HEK293 (cell line): Measurements from ENCODE around the gene MUC5B.
A peak's percentile ranks its signal among the peaks of the same experiment; 100 is the strongest.

Experiments used
- CTCF ChIA-PET: fragments of 350-600 bp; formaldehyde crosslinking; extraction: SDS; loops from one replicate; lab custom pipeline; 2021; ENCODE audit warnings: antibody characterized with exemption; lab: Yijun Ruan, JAX
- POLR2A ChIA-PET: fragments of 300-600 bp; formaldehyde crosslinking; extraction: SDS; loops from one replicate; lab custom pipeline; 2020; ENCODE audit warnings: antibody characterized with exemption, inconsistent platforms; lab: Yijun Ruan, JAX
- H3K27ac ChIP-seq: fragments of 200-500 bp; sonication (Bioruptor generic); 2 replicates; pipeline ENCODE4 v1.5.1; 2014; ENCODE audit warnings: low read depth, low read length, control low read depth, inconsistent platforms; ENCODE audit errors: extremely low read depth
- H3K36me3 ChIP-seq, 2 experiments: fragments of 200-500 bp in 1 of 2; sonication (Bioruptor generic) in 1 of 2; 1 replicate in 1 of 2; 2 replicates in 1 of 2; pipeline ENCODE4 v1.5.1; 2014 to 2017; ENCODE audit warnings: inconsistent platforms in 2 of 2, low read length in 2 of 2; ENCODE audit not compliant: control insufficient read depth in 2 of 2, insufficient read depth in 1 of 2
- H3K4me1 ChIP-seq: fragments of 200-500 bp; sonication (Bioruptor generic); 2 replicates; pipeline ENCODE4 v1.5.1; 2014; ENCODE audit warnings: mild to moderate bottlenecking, low read length, inconsistent platforms; ENCODE audit not compliant: control insufficient read depth, insufficient read depth
- H3K4me3 ChIP-seq: 2 replicates; pipeline ENCODE4 v1.5.1; 2011; ENCODE audit warnings: low read depth, mild to moderate bottlenecking, control low read depth, low read length, moderate library complexity
- H3K9me3 ChIP-seq: fragments of 200-500 bp; sonication (Bioruptor generic); 2 replicates; pipeline ENCODE4 v1.5.1; 2014; ENCODE audit warnings: low read depth, low read length, inconsistent platforms; ENCODE audit not compliant: control insufficient read depth, insufficient read depth
- GLI2 ChIP-seq: fragments of 450-650 bp; formaldehyde crosslinking; IDR thresholded peaks from 2 replicates; pipeline ENCODE4; 2017; ENCODE audit warnings: missing biosample characterization, missing genetic modification characterization, low read depth, borderline replicate concordance
- GLIS2 ChIP-seq: fragments of 450-650 bp; formaldehyde crosslinking; IDR thresholded peaks from 2 replicates; pipeline ENCODE4 v1.5.1; 2016; ENCODE audit warnings: missing biosample characterization, missing genetic modification characterization
- KLF8 ChIP-seq: fragments of 450-650 bp; formaldehyde crosslinking; IDR thresholded peaks from 2 replicates; pipeline ENCODE4 v1.5.1; 2016; ENCODE audit warnings: missing biosample characterization, missing genetic modification characterization
- MEIS1 ChIP-seq: sonication (generic); formaldehyde crosslinking; IDR thresholded peaks from 2 replicates; pipeline ENCODE4 v1.8.1; 2022; ENCODE audit warnings: missing genetic modification reagents, mild to moderate bottlenecking, borderline replicate concordance
- ZBTB10 ChIP-seq: fragments of 450-650 bp; formaldehyde crosslinking; IDR thresholded peaks from 2 replicates; pipeline ENCODE4 v1.5.1; 2016; ENCODE audit warnings: missing biosample characterization, missing genetic modification characterization
- ZBTB21 ChIP-seq: fragments of 450-650 bp; formaldehyde crosslinking; IDR thresholded peaks from 2 replicates; pipeline ENCODE4 v1.5.1; 2017; ENCODE audit warnings: missing biosample characterization, missing genetic modification characterization
- ZBTB7A ChIP-seq: fragments of 450-650 bp; formaldehyde crosslinking; IDR thresholded peaks from 2 replicates; pipeline ENCODE4 v1.5.1; 2016; ENCODE audit warnings: low read depth, missing biosample characterization, missing genetic modification characterization
- ZFHX2 ChIP-seq: fragments of 450-650 bp; formaldehyde crosslinking; conservative IDR thresholded peaks from 2 replicates; pipeline ENCODE4 v1.5.1; 2016; ENCODE audit warnings: missing biosample characterization, missing genetic modification characterization
- ZNF280D ChIP-seq: fragments of 450-650 bp; formaldehyde crosslinking; IDR thresholded peaks from 2 replicates; pipeline ENCODE4 v1.5.1; 2016; ENCODE audit warnings: missing biosample characterization, missing genetic modification characterization
- ZNF311 ChIP-seq: fragments of 450-650 bp; formaldehyde crosslinking; IDR thresholded peaks from 2 replicates; pipeline ENCODE4 v1.5.1; 2017; ENCODE audit warnings: missing biosample characterization, missing genetic modification characterization, borderline replicate concordance
- ZNF350 ChIP-seq: fragments of 450-650 bp; formaldehyde crosslinking; IDR thresholded peaks from 2 replicates; pipeline ENCODE4 v1.5.0; 2017; ENCODE audit warnings: missing biosample characterization, mild to moderate bottlenecking, missing genetic modification characterization
- ZNF449 ChIP-seq: fragments of 450-650 bp; formaldehyde crosslinking; IDR thresholded peaks from 2 replicates; pipeline ENCODE4 v1.5.1; 2017; ENCODE audit warnings: missing biosample characterization, mild to moderate bottlenecking, missing genetic modification characterization, moderate library complexity
- ZNF549 ChIP-seq: fragments of 450-650 bp; IDR thresholded peaks from 2 replicates; pipeline ENCODE4 v1.5.1; 2018; ENCODE audit warnings: missing biosample characterization, missing genetic modification characterization, mild to moderate bottlenecking, inconsistent platforms, moderate library complexity
- ZNF610 ChIP-seq: fragments of 450-650 bp; formaldehyde crosslinking; IDR thresholded peaks from 2 replicates; pipeline ENCODE4 v1.5.1; 2016; ENCODE audit warnings: missing biosample characterization, missing genetic modification characterization, borderline replicate concordance
- ZNF629 ChIP-seq: fragments of 450-650 bp; formaldehyde crosslinking; IDR thresholded peaks from 2 replicates; pipeline ENCODE4 v1.5.1; 2017; ENCODE audit warnings: missing biosample characterization, missing genetic modification characterization
- ZNF654 ChIP-seq: fragments of 450-650 bp; formaldehyde crosslinking; IDR thresholded peaks from 2 replicates; pipeline ENCODE4 v1.5.1; 2016; ENCODE audit warnings: low read depth, missing biosample characterization, missing genetic modification characterization
- ZNF768 ChIP-seq: fragments of 450-650 bp; formaldehyde crosslinking; IDR thresholded peaks from 2 replicates; pipeline ENCODE4 v1.5.1; 2018; ENCODE audit warnings: missing biosample characterization, mild to moderate bottlenecking, missing genetic modification characterization
- ZNF843 ChIP-seq: fragments of 450-650 bp; formaldehyde crosslinking; IDR thresholded peaks from 2 replicates; pipeline ENCODE4 v1.5.1; 2016; ENCODE audit warnings: missing biosample characterization, missing genetic modification characterization

The MUC5B gene

GRCh38 chr11:1309498-1310317, 86.8 kb downstream of the MUC5B start, which contains the start of gene TOLLIP (continued):
- no peak for TF ChIP-seq ZNF280D
- no peak for TF ChIP-seq GLIS2 (tag by site-specific recombination)
- no peak for TF ChIP-seq GLI2 (tag by site-specific recombination)
- TF ChIP-seq ZNF768 (tag by site-specific recombination): no peak
- TF ChIP-seq ZNF843 (tag by site-specific recombination): 0 out of 2 replicates have a peak, but pooled peaks have one; percentile 30
- no peak for TF ChIP-seq ZFHX2 (tag by site-specific recombination)
- 0 out of 2 replicates have a peak, but pooled peaks have one; percentile 17 for TF ChIP-seq ZNF629 (tag by site-specific recombination)

- H3K27ac ChIP-seq: no peak overlapping the region
- POLR2A ChIA-PET: no interaction called here
- H3K4me3 ChIP-seq: peak overlapping the region; percentile 57
Observed at GRCh38 chr11:1310318-1310687, 87.4 kb downstream of the MUC5B start.

More at GRCh38 chr11:1310318-1310687, 87.4 kb downstream of the MUC5B start:
- Histone ChIP-seq H3K9me3 (no peaks in the 10 kb centered on the region), H3K36me3 (peaks cover 0 to 28% of the 10 kb centered on the region in 2 experiments; a peak in 1 of 3 replicates), H3K4me1 (no peaks in the 10 kb centered on the region)
- CTCF ChIA-PET: interaction anchor here (1.1 kb wide), 1 partner anchor 10 kb away, joined by 3 read pairs; no protein-coding TSS in a partner anchor
- TF ChIP-seq ZBTB7A (no peak), ZNF610 (tag by site-specific recombination) (no peak), ZNF449 (tag by site-specific recombination) (no peak), ZNF549 (tag by site-specific recombination) (no peak), GLI2 (tag by site-specific recombination) (no peak), ZNF654 (tag by site-specific recombination) (no peak), MEIS1 (CRISPR knock-in tag) (no peak), KLF8 (tag by site-specific recombination) (no peak), ZNF350 (tag by site-specific recombination) (no peak), ZNF311 (tag by site-specific recombination) (no peak), ZNF843 (tag by site-specific recombination) (no peak), ZBTB21 (tag by site-specific recombination) (no peak), ZBTB10 (tag by site-specific recombination) (no peak)
